ENCODE results near the gene NDUFS1.

Gene NDUFS1

GRCh38 chr2:206071807-206072206 lies 87.4 kb downstream of the NDUFS1 start:
- TF ChIP-seq CTCF (IDR thresholded peaks at IDR 0.05; ENCODE audit: low read depth, low read length), result no peak
- Histone ChIP-seq H3K36me3 (peaks cover 4% of the 10 kb centered on the region; the same call in 1 of the 2 replicates), H3K27ac (no peak overlapping the region), H3K9me3 (ENCODE audit: severe bottlenecking) (no peaks in the 10 kb centered on the region), H3K27me3 (ENCODE audit: insufficient read depth, low read depth, severe bottlenecking) (no peaks in the 10 kb centered on the region), H3K4me3 (ENCODE audit: low read depth, low read length) (no peak overlapping the region)
- DNase-seq, result no peak

- no peaks in the 10 kb centered on the region for H3K27me3 ChIP-seq (ENCODE audit: insufficient read depth, low read depth, severe bottlenecking)
- no peak for TF ChIP-seq CTCF (IDR thresholded peaks at IDR 0.05; ENCODE audit: low read depth, low read length)
- H3K4me3 ChIP-seq (ENCODE audit: low read depth, low read length), result no peak overlapping the region
- H3K36me3 ChIP-seq, result peaks cover 4% of the 10 kb centered on the region
- no peak for DNase-seq
- no peaks in the 10 kb centered on the region for H3K9me3 ChIP-seq (ENCODE audit: severe bottlenecking)
- no peak overlapping the region for H3K27ac ChIP-seq
These were observed 89.8 kb downstream of the NDUFS1 start for GRCh38 chr2:206069417-206069816.

GRCh38 chr2:206068207-206068606 lies 91.0 kb downstream of the NDUFS1 start:
- H3K36me3 ChIP-seq, result no peaks in the 10 kb centered on the region; the same call in none of the 2 replicates
- no peak for DNase-seq
- H3K4me3 ChIP-seq (ENCODE audit: low read depth, low read length), result no peak overlapping the region
- H3K27me3 ChIP-seq (ENCODE audit: insufficient read depth, low read depth, severe bottlenecking), result no peaks in the 10 kb centered on the region
- H3K27ac ChIP-seq, result no peak overlapping the region
- no peaks in the 10 kb centered on the region for H3K9me3 ChIP-seq (ENCODE audit: severe bottlenecking)
- TF ChIP-seq CTCF (IDR thresholded peaks at IDR 0.05; ENCODE audit: low read depth, low read length), result no peak

Measured in WERI-Rb-1 (cell line).